Type B pancreatic cell (in vitro differentiated cells): ENCODE results near the gene ZCWPW1. TPM values are rescaled to one million over a fixed set of nuclear protein-coding genes. Genes with fewer than 3 reads are reported as not detected.
A peak's percentile ranks its signal among the peaks of the same experiment; 100 is the strongest.

Source experiments
- DNase-seq: peaks from one replicate; pipeline ENCODE4 v3.0.0; 2021; ENCODE audit warnings: mixed read lengths; ENCODE audit not compliant: unreplicated experiment; ENCODE audit errors: extremely low spot score
- H3K27ac Mint-ChIP-seq: 2 replicates; pipeline ENCODE4 v1.8.0; 2021; ENCODE audit warnings: mild to moderate bottlenecking, mixed read lengths
- H3K27me3 Mint-ChIP-seq: 2 replicates; pipeline ENCODE4 v1.8.0; 2021; ENCODE audit warnings: mixed read lengths
- H3K36me3 Mint-ChIP-seq: 2 replicates; pipeline ENCODE4 v1.8.0; 2021; ENCODE audit warnings: mixed read lengths
- H3K4me1 Mint-ChIP-seq: one replicate; pipeline ENCODE4 v1.8.0; 2021; ENCODE audit warnings: mixed read lengths; ENCODE audit not compliant: unreplicated experiment
- H3K4me3 Mint-ChIP-seq: 2 replicates; pipeline ENCODE4 v1.8.0; 2021; ENCODE audit warnings: mild to moderate bottlenecking, mixed read lengths
- H3K9me3 Mint-ChIP-seq: 2 replicates; pipeline ENCODE4 v1.8.0; 2021; ENCODE audit warnings: mixed read lengths
- total RNA-seq: library from RNA; stranded (reverse); gene quantifications from 2 replicates; pipeline ENCODE4 v1.2.1, GENCODE V29; 2021; ENCODE audit warnings: low replicate concordance
- TF ChIP-seq, protein P1 (sequence below): fragments of 200-600 bp; sonication (generic); conservative IDR thresholded peaks from 2 replicates; pipeline ENCODE4 v1.5.0; 2021; ENCODE audit warnings: antibody characterized with exemption, mild to moderate bottlenecking

Gene ZCWPW1
- total RNA-seq, 1 donor from 2014 or later = 2.7 TPM

- TF ChIP-seq, protein P1, sequence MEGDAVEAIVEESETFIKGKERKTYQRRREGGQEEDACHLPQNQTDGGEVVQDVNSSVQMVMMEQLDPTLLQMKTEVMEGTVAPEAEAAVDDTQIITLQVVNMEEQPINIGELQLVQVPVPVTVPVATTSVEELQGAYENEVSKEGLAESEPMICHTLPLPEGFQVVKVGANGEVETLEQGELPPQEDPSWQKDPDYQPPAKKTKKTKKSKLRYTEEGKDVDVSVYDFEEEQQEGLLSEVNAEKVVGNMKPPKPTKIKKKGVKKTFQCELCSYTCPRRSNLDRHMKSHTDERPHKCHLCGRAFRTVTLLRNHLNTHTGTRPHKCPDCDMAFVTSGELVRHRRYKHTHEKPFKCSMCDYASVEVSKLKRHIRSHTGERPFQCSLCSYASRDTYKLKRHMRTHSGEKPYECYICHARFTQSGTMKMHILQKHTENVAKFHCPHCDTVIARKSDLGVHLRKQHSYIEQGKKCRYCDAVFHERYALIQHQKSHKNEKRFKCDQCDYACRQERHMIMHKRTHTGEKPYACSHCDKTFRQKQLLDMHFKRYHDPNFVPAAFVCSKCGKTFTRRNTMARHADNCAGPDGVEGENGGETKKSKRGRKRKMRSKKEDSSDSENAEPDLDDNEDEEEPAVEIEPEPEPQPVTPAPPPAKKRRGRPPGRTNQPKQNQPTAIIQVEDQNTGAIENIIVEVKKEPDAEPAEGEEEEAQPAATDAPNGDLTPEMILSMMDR = no peak
- peak overlapping the region; percentile 90 for H3K4me3 Mint-ChIP-seq
- DNase-seq = no peak
- peaks cover 31% of the 10 kb centered on the region for H3K4me1 Mint-ChIP-seq
- H3K36me3 Mint-ChIP-seq = peaks cover 22% of the 10 kb centered on the region
- H3K27ac Mint-ChIP-seq = peak overlapping the region; percentile 93
- peaks cover 2% of the 10 kb centered on the region for H3K27me3 Mint-ChIP-seq
- no peaks in the 10 kb centered on the region for H3K9me3 Mint-ChIP-seq
Measured at GRCh38 chr7:100434297-100435144, 6.0 kb upstream of the ZCWPW1 start.

- no peaks in the 10 kb centered on the region for H3K9me3 Mint-ChIP-seq
- peak overlapping the region; percentile 90 for H3K4me3 Mint-ChIP-seq
- peak overlapping the region; percentile 93 for H3K27ac Mint-ChIP-seq
- peaks cover 35% of the 10 kb centered on the region for H3K4me1 Mint-ChIP-seq
- TF ChIP-seq, protein P1 = no peak
- H3K36me3 Mint-ChIP-seq = peaks cover 26% of the 10 kb centered on the region
- no peak for DNase-seq
- H3K27me3 Mint-ChIP-seq = peaks cover 9% of the 10 kb centered on the region
Measured at GRCh38 chr7:100433592-100434296, 5.2 kb upstream of the ZCWPW1 start.

- TF ChIP-seq, protein P1 = no peak
- peaks cover 15% of the 10 kb centered on the region for H3K27me3 Mint-ChIP-seq
- peak overlapping the region; percentile 93 for H3K27ac Mint-ChIP-seq
- peaks cover 35% of the 10 kb centered on the region for H3K4me1 Mint-ChIP-seq
- peak overlapping the region; percentile 90 for H3K4me3 Mint-ChIP-seq
- DNase-seq = no peak
- peaks cover 26% of the 10 kb centered on the region for H3K36me3 Mint-ChIP-seq
- no peaks in the 10 kb centered on the region for H3K9me3 Mint-ChIP-seq
Measured at GRCh38 chr7:100433276-100433591, 4.7 kb upstream of the ZCWPW1 start.

DNA sequence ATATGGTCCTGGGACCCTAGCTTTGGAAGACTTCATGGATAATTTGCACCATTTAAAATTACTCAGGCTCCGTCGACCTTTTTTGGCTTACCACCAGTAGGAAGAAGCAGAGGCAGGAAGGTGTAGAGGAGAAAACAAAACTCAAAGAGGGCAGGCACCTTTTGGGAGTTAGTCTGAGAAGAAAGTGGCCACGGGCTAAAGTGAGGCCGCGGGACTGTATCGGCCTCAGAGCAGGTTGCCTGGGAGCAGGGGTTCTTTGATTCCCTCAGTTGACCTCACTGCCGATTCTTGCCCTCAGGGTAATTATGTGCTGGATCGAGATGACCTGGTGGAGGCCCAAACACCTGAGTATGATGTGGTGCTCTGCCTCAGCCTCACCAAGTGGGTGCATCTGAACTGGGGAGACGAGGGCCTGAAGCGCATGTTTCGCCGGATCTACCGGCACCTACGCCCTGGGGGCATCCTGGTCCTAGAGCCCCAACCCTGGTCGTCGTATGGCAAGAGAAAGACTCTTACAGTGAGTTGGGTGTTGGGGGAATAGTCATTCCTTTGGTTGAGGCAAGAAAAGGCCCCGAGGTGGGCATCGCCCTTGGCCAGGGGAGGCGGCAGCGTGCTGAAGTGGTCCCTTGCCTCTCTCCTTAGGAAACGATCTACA, 4.2 kb upstream of the ZCWPW1 start:
- peak overlapping the region; percentile 90 for H3K4me3 Mint-ChIP-seq
- TF ChIP-seq, protein P1 = no peak
- peak overlapping the region; percentile 93 for H3K27ac Mint-ChIP-seq

DNA sequence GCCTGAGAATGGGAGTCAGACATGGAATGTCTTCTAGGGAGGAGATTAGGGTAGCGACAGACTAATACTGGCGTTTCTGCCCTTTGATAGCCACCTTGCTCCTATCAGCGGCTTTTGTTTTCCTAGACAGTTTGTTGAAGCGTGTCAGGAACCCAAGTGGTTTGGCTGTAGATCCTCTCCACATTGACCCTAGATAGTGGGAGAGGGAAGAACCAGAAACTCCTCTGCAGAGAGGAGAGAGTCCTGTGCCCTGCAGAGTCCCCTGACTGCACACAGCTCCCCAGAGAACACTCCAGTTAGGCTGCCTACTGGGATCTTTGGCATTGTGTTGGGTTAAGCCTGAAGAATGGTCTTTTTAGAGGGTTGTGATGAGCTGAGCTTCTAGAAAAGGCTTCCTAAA, 3.5 kb upstream of the ZCWPW1 start:
- Mint-ChIP-seq H3K27ac (peak overlapping the region; percentile 93), H3K27me3 (peaks cover 17% of the 10 kb centered on the region), H3K4me3 (peak overlapping the region; percentile 90), H3K4me1 (peaks cover 35% of the 10 kb centered on the region), H3K36me3 (peaks cover 26% of the 10 kb centered on the region), H3K9me3 (no peaks in the 10 kb centered on the region)
- TF ChIP-seq, protein P1 = no peak
- no peak for DNase-seq

More for the DNA sequence above, 4.2 kb upstream of the ZCWPW1 start:
- no peaks in the 10 kb centered on the region for H3K9me3 Mint-ChIP-seq
- peaks cover 35% of the 10 kb centered on the region for H3K4me1 Mint-ChIP-seq
- no peak for DNase-seq
- peaks cover 17% of the 10 kb centered on the region for H3K27me3 Mint-ChIP-seq
- H3K36me3 Mint-ChIP-seq = peaks cover 26% of the 10 kb centered on the region
